ENCODE results near the gene POU2AF1.

- TF ChIP-seq, protein P1, sequence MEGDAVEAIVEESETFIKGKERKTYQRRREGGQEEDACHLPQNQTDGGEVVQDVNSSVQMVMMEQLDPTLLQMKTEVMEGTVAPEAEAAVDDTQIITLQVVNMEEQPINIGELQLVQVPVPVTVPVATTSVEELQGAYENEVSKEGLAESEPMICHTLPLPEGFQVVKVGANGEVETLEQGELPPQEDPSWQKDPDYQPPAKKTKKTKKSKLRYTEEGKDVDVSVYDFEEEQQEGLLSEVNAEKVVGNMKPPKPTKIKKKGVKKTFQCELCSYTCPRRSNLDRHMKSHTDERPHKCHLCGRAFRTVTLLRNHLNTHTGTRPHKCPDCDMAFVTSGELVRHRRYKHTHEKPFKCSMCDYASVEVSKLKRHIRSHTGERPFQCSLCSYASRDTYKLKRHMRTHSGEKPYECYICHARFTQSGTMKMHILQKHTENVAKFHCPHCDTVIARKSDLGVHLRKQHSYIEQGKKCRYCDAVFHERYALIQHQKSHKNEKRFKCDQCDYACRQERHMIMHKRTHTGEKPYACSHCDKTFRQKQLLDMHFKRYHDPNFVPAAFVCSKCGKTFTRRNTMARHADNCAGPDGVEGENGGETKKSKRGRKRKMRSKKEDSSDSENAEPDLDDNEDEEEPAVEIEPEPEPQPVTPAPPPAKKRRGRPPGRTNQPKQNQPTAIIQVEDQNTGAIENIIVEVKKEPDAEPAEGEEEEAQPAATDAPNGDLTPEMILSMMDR (IDR thresholded peaks at IDR 0.05), result no peak
- no peak for TF ChIP-seq POLR2A (IDR thresholded peaks at IDR 0.05)
These were observed 31.9 kb upstream of the POU2AF1 start for GRCh38 chr11:111410951-111411350.
